H54 (cell line): Measurements from ENCODE around the gene HNF4A.
"Not testable (repeated sequence)": the region's sequence is repeated elsewhere in the genome, so short reads cannot be mapped to it uniquely, and the experiment has no call there.

Experiments used
- DNase-seq: peaks from one replicate; pipeline ENCODE4 v3.0.0; 2011; ENCODE audit warnings: low spot score, mixed read lengths; ENCODE audit not compliant: insufficient read length
- FAIRE-seq: peaks from 3 replicates; lab custom pipeline; 2011; peaks lifted over from hg19 to GRCh38; lab: Jason Lieb, UNC
- POLR2A ChIP-seq: IDR thresholded peaks from 2 replicates; pipeline ENCODE4 v1.6.1; 2011; ENCODE audit warnings: low read depth, mild to moderate bottlenecking, low read length

Gene HNF4A

GRCh38 chr20:44334709-44335108, 20.8 kb upstream of the HNF4A start:
- no peak for TF ChIP-seq POLR2A
- DNase-seq (no peak), FAIRE-seq (no peak)

DNA sequence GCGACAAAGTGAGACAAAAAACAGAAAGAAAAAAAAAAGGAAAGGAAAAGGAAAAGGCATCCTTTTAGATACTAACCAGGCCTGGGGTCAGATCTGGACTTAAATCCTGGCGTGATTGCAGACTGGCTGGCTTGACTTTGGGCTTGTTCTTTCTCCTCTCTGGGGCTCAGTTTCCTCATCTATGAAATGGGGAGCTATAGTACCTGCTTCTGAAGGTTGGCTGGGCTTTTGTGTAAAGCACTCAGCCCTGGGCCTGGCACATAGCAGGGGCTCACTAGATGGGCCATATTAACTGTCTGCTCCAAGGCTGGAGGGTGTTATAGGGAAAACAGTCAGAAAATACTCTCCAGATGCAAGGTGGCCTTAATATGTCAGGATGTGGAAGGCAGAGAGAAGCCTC, 19.8 kb upstream of the HNF4A start:
- no peak for TF ChIP-seq POLR2A
- FAIRE-seq = no peak
- DNase-seq = no peak

DNA sequence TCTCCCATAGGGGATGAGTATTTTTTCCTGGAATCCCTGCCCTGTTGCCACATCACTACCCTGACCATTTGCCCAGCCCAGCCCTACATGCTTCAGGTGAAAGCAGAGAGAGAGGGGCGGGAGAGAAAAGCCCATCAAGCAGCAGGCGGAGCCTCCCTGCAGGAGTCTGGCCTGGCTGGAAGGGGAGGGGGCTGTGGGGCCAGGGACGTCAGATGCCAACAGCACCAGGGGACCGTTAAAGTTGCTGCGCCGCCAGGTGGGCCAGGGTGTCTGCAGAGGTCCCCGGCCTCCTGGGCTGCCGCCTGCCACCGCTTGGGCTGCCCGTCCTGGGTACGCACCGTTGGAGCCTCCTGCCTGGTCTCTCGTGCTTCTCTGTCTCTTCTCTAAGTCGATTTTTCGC, 19.4 kb upstream of the HNF4A start:
- DNase-seq (no peak), FAIRE-seq (no peak)
- TF ChIP-seq POLR2A = no peak

- FAIRE-seq = no peak
Observed at GRCh38 chr20:44336725-44337380, 18.6 kb upstream of the HNF4A start, which contains the start of gene R3HDML. R3HDML (plus strand) TSS chr20:44337043; CDS start chr20:44337158, 115 bp downstream.

GRCh38 chr20:44342248-44342647, 13.3 kb upstream of the HNF4A start:
- no peak for TF ChIP-seq POLR2A
- peak; percentile 29 for DNase-seq
- FAIRE-seq = no peak

More at GRCh38 chr20:44336725-44337380, 18.6 kb upstream of the HNF4A start, which contains the start of gene R3HDML:
- DNase-seq = no peak
- no peak for TF ChIP-seq POLR2A

DNA sequence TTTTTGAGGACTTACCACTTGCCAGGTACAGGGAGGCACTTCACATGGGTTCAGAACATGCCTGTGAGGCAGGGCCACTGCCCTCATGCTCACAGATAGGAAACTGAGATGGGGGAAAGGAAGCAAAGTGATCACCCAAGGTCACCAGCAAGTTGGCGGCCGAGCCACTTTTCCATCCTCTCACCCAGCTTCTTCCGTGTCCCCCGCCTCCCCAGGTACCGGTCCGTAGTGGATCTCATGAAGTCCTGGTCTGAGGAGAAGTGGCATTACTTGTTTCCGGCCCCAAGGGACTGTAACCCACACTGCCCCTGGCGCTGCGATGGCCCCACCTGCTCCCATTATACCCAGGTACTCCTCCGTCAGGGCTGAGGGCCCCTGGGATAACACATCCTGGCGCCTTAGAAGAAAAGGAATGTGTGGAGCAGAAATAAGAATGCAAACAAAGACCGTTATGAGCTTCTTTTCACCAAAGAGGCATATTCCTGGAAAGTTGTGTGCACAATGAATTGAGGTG, 12.3 kb upstream of the HNF4A start:
- DNase-seq = no peak
- TF ChIP-seq POLR2A = no peak
- no peak for FAIRE-seq

DNA sequence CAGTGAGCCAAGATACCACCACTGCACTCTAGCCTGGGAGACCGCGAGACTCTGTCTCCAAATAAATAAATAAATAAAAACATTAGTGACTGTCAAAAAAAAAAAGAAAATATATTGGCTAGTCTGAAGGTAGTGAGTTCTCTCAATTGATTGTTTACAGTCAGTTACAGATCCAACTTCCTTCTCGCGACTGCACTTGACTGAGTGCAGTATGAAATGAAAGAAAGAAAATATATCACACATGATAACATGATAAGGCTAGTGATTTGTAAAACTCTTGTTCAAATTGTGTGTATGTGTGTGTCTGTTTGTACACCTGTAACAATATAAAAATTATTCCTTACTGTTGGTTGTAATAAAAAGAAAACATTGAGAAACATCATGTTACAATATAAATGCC, 10.8 kb upstream of the HNF4A start:
- FAIRE-seq (no peak), DNase-seq (no peak)
- TF ChIP-seq POLR2A = no peak

DNA sequence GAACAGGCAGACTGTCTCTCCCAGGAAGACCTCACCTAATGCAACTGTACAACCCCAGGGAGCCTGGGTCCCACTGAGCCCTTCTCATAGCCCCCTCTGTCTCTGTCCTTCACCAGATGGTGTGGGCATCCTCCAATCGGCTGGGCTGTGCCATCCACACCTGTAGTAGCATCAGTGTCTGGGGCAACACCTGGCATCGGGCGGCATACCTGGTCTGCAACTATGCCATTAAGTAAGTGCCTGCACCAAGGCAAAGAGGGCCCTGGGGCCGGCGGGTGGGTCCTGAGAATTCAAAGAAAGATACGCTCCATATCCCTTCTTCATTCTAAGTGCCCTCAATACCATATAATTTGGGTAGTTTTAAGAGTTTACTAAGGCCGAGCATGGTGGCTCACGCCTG, 10.4 kb upstream of the HNF4A start:
- DNase-seq (no peak), FAIRE-seq (no peak)
- no peak for TF ChIP-seq POLR2A

GRCh38 chr20:44345941-44346340, 9.6 kb upstream of the HNF4A start:
- FAIRE-seq, DNase-seq: not testable (repeated sequence)

DNA sequence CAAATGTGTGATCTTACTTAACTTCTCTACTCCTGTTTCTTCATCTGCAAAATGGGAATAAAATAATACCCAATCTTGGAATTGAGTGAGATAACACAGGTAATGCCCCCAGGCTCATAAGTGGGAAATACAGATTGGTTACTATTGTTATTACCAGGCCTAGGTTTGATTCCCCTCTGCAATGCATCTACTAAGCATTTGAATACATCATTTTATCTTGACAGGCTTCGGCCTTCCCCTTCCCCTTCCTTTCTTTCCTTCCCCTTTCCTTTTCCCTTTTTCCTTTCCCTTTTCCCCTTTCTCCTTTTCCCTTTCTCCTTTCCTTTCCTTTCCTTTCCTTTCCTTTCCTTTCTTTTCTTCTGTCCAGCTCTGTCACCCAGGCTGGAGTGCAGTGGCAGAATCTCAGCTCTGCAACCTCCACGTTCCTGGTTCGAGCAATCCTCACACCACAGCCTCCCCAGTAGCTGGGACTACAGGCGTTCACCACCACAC, 7.3 kb upstream of the HNF4A start:
- no peak for FAIRE-seq
- no peak for DNase-seq
- no peak for TF ChIP-seq POLR2A

DNA sequence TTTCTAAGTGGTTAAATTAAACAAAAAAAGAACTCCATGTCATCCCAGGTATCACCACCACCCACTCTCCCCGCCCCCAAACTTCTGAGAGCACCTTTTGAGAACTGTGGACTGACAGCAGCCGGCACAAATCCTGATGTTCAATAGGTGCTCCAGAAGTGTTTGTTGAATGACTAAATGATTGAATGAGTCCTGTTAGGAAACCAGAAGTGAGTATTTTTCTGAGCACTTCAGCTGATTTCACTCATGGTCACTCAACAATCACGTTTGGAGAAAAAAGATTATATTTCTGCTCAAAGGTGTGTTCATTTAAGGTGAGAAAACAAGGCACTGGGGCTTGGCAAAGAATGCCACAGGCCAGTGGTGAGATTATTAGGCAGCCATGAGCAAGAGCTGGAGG, 6.2 kb upstream of the HNF4A start:
- FAIRE-seq (no peak), DNase-seq (no peak)
- no peak for TF ChIP-seq POLR2A

GRCh38 chr20:44350567-44350966, 4.9 kb upstream of the HNF4A start:
- no peak for DNase-seq
- no peak for FAIRE-seq
- TF ChIP-seq POLR2A = no peak

DNA sequence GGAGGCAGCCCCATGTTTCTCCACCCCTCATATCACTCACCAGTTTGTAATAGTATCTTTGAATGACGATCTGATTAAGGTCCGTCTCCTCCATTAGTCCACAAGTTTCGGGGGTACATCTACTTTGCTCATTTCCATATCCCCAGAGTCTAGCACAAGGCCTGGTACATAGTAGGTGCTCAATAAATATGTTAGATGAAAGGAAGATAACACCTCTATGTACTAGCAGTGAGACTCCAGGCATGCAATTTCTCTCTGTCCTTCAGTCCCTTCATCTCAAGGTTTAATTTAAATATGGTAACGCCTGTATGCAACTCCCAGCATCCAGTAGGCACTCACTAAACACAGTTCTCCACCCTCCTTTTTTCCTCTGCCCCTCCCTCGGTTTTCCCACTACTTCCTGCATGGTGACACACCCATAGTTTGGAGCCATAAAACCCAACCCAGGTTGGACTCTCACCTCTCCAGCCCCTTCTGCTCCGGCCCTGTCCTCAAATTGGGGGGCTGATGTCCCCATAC, 461 bp upstream of the HNF4A start:
- TF ChIP-seq POLR2A = no peak
- DNase-seq = no peak
- FAIRE-seq = no peak

DNA sequence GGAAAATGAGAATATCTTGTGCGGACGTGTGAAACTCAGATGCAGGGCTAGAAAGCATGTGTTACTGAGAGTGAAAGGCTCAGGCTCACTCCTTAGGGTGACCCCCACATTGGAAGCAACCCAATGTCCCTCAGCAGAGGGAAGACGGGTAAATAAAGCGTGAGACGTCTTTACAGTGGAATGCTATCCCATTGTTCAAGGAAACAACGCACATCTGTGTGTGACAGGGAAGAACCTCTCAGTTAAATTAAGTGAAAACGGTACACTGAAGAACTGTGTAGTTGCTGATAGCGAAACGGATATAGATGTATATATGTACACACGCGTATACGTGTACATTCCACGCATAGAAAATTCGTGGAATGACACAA, 839 bp downstream of the HNF4A start:
- no peak for DNase-seq
- TF ChIP-seq POLR2A = no peak
- no peak for FAIRE-seq

GRCh38 chr20:44357020-44357419, 1.5 kb downstream of the HNF4A start:
- no peak for FAIRE-seq
- no peak for DNase-seq
- no peak for TF ChIP-seq POLR2A

DNA sequence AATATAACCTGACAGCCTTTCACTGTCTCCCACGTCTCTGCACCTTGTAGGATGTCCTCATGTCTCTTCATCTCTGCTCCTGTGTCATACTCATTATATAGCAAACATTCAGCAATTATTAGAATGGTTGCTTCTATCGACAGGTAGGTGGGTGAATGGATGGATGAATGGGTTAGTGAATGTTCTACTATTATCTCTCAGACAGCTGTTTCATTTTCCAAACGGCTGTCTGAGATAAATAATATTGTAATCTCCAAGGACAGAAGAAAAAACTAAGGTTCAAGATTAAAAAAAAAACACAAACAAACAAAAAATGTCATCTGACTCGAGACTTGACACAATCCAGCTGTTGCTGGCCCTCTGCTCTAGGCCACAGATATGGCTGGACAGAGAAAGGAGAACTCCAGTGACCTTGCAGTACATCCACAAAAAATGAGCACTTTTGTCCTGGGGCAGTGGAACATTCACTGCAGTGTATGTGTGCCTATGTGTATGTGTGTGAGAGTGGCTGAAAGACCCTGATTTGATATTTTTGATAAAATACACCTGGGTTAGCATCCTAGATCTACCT, 2.1 kb downstream of the HNF4A start:
- FAIRE-seq = no peak
- no peak for DNase-seq
- no peak for TF ChIP-seq POLR2A
